GM18951 (cell line): ENCODE measurements around the gene FARSB.

Experiments used
- POLR2A ChIP-seq: IDR thresholded peaks from 4 replicates; pipeline ENCODE4 v1.6.1; 2011; ENCODE audit warnings: mild to moderate bottlenecking; ENCODE audit not compliant: insufficient read length, insufficient read depth; ENCODE audit errors: extremely low read depth
- in situ Hi-C: fragments of 300-500 bp; cut with MboI; formaldehyde crosslinking; loops from one replicate; pipeline ENCODE4 v1.12.0; 2022; ENCODE audit warnings: low sequenced_read_pairs, mixed read lengths, inconsistent platforms; ENCODE audit not compliant: unreplicated experiment

Gene FARSB

GRCh38 chr2:222545823-222546795 is 109.8 kb downstream of the FARSB start:
- TF ChIP-seq POLR2A: no peak
- in situ Hi-C loops: no loop called here

GRCh38 chr2:222544661-222545060 is 111.2 kb downstream of the FARSB start:
- TF ChIP-seq POLR2A: no peak
- in situ Hi-C loops: no loop called here

GRCh38 chr2:222538535-222538934 is 117.4 kb downstream of the FARSB start:
- TF ChIP-seq POLR2A: no peak
- in situ Hi-C loops: no loop called here

- in situ Hi-C loops: no loop called here
- TF ChIP-seq POLR2A: no peak
Observed at GRCh38 chr2:222535477-222535876, 120.4 kb downstream of the FARSB start.

GRCh38 chr2:222532315-222532714 is 123.6 kb downstream of the FARSB start:
- no peak for TF ChIP-seq POLR2A
- in situ Hi-C loops: no loop called here

GRCh38 chr2:222526480-222527277 is 129.2 kb downstream of the FARSB start:
- TF ChIP-seq POLR2A: no peak

GRCh38 chr2:222525811-222526210 is 130.1 kb downstream of the FARSB start:
- no peak for TF ChIP-seq POLR2A
- in situ Hi-C loops: no loop called here

More at GRCh38 chr2:222526480-222527277, 129.2 kb downstream of the FARSB start:
- in situ Hi-C loops: no loop called here

GRCh38 chr2:222523783-222524544 is 131.9 kb downstream of the FARSB start:
- in situ Hi-C loops: no loop called here
- TF ChIP-seq POLR2A: no peak

GRCh38 chr2:222522082-222522481 is 133.8 kb downstream of the FARSB start:
- in situ Hi-C loops: no loop called here
- TF ChIP-seq POLR2A: no peak

GRCh38 chr2:222521099-222521498 is 134.8 kb downstream of the FARSB start:
- in situ Hi-C loops: no loop called here
- TF ChIP-seq POLR2A: no peak
